KOPT-K1 (cell line): ENCODE results near the gene TESK1.
A peak's percentile ranks its signal among the peaks of the same experiment; 100 is the strongest.

Experiments
- H3K27ac ChIP-seq: fragments of 200-600 bp; sonication (generic); 2 replicates; pipeline ENCODE4 v1.5.1; 2016; ENCODE audit warnings: antibody characterized with exemption, mild to moderate bottlenecking, low read depth, low read length; ENCODE audit not compliant: poor library complexity, severe bottlenecking
- H3K36me3 ChIP-seq: fragments of 200-600 bp; sonication (generic); 2 replicates; pipeline ENCODE4 v1.5.1; 2017; ENCODE audit warnings: antibody characterized with exemption, mild to moderate bottlenecking, low read length, moderate library complexity; ENCODE audit not compliant: insufficient read depth
- H3K9me3 ChIP-seq: fragments of 200-600 bp; sonication (generic); 2 replicates; pipeline ENCODE4 v1.5.1; 2017; ENCODE audit warnings: antibody characterized with exemption, low read length, mild to moderate bottlenecking; ENCODE audit not compliant: insufficient read depth, poor library complexity, severe bottlenecking

TESK1 gene

DNA sequence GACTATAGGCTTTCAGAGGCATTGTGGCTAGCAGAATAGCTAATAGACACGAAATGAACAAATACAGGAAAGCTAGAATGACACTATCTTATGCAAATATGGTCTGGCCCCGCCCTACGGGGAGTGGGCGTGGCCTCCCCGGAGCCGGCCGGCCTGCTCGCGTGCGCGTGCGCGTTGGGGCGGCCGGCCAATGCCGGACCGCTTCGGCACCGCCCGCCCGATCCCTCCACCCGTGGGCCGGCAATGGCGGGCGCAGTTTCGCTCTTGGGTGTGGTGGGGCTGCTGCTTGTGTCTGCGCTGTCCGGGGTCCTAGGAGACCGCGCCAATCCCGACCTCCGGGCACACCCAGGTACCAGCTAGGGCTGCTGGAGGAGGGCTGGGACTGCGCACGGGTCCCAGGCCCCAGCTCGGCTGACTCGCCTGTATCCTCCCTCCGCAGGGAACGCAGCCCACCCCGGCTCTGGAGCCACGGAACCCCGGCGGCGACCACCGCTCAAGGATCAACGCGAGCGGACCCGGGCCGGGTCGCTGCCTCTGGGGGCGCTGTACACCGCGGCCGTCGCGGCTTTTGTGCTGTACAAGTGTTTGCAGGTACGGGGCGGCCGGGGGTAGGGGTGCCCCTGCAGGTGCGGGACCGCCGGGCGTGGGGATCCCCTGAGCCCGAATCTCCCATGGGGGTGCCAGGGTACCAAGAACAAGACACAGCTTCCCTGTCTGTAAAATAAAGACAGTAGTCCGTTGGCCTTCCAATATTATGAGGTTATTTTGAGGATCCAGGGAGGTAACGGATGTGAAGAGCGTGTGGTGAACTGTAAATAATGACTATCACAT is 53.3 kb downstream of the TESK1 start, which contains the start of gene CCDC107:
CCDC107 (plus strand) TSS at position 156 of the 831 bp plus-strand sequence; CDS start at position 244, 88 bp downstream.
- Histone ChIP-seq H3K27ac (peak within 1 kb of the TSS; percentile 69), H3K9me3 (no peaks in the 10 kb centered on the region)

GRCh38 chr9:35658968-35659220 is 53.8 kb downstream of the TESK1 start:
- H3K27ac ChIP-seq, result peak overlapping the region; percentile 69
- H3K36me3 ChIP-seq, result peaks cover 11% of the 10 kb centered on the region; the same call in 1 of the 2 replicates
- H3K9me3 ChIP-seq, result no peaks in the 10 kb centered on the region

More for the DNA sequence above, 53.3 kb downstream of the TESK1 start, which contains the start of gene CCDC107:
- peaks cover 11% of the 10 kb centered on the region; the same call in 1 of the 2 replicates for H3K36me3 ChIP-seq

DNA sequence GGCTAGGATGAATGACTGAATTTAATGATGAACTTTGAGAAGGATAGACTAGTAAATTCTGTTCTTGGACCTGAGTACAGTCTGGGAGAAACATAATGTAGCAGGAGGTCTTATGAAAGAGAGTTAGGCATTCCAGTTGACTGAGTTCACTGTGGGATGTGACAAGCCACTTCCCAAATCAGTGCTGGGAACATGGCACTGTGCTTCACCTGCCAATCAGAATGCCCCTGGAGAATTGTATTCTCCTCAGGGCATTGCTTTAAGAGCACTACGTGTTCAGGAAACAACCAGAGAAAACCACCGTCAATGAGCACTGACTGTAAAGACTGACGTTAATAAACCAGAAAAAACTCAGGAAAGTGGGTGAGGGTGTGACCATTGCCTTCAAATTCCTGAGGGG is 54.3 kb downstream of the TESK1 start:
- Histone ChIP-seq H3K9me3 (no peaks in the 10 kb centered on the region), H3K36me3 (peaks cover 11% of the 10 kb centered on the region; the same call in 1 of the 2 replicates), H3K27ac (no peak overlapping the region)
